H1 (cell line): ENCODE results near the gene PLCL1.

Experiments
- ATF2 ChIP-seq: IDR thresholded peaks from 2 replicates; pipeline ENCODE4 v1.6.1; 2012; ENCODE audit warnings: low read length, inconsistent platforms
- BACH1 ChIP-seq: IDR thresholded peaks from 2 replicates; pipeline ENCODE4 v1.6.1; 2012; ENCODE audit warnings: low read length, improper control_type of control experiment
- CBX8 ChIP-seq: fragments of 300-800, 300-1000 bp; sonication (generic); IDR thresholded peaks from 2 replicates; pipeline ENCODE4 v1.7.1; 2016; ENCODE audit warnings: low read depth, low read length, borderline replicate concordance
- CTCF ChIP-seq, 3 experiments: IDR thresholded peaks; 1 replicate in 2 of 3; 2 replicates in 1 of 3; pipeline versions ENCODE4 v1.5.1 to v1.6.1; 2011; ENCODE audit warnings: low read length in 3 of 3, mild to moderate bottlenecking in 3 of 3, inconsistent platforms in 2 of 3, low read depth in 1 of 3, moderate library complexity in 1 of 3; ENCODE audit not compliant: insufficient read depth in 1 of 3; ENCODE audit errors: control extremely low read depth in 1 of 3
- HDAC2 ChIP-seq, 2 experiments: fragments of 300-600 bp in 1 of 2; sonication (generic) in 1 of 2; IDR thresholded peaks; 2 replicates each; pipeline ENCODE4 v1.6.1; 2011 to 2012; ENCODE audit warnings: low read depth in 2 of 2, low read length in 2 of 2, mild to moderate bottlenecking in 2 of 2, moderate library complexity in 2 of 2, borderline replicate concordance in 1 of 2, inconsistent platforms in 1 of 2
- PHF8 ChIP-seq: fragments of 200-600 bp; sonication (generic); conservative IDR thresholded peaks from 2 replicates; pipeline ENCODE4 v1.7.1; 2012; ENCODE audit warnings: low read depth, mild to moderate bottlenecking, inconsistent platforms, low read length, moderate library complexity
- POLR2A ChIP-seq, 2 experiments: IDR thresholded peaks; 1 replicate in 1 of 2; 2 replicates in 1 of 2; pipeline ENCODE4 v1.6.1; 2011; ENCODE audit warnings: low read depth in 2 of 2, low read length in 2 of 2, mild to moderate bottlenecking in 2 of 2; ENCODE audit errors: control extremely low read depth in 1 of 2
- RBBP5 ChIP-seq: IDR thresholded peaks from 2 replicates; pipeline ENCODE4 v1.7.1; 2012; ENCODE audit warnings: low read depth, mild to moderate bottlenecking, inconsistent platforms, low read length, moderate library complexity, borderline replicate concordance
- RFX5 ChIP-seq: IDR thresholded peaks from 2 replicates; pipeline ENCODE4 v1.6.1; 2011; ENCODE audit warnings: low read depth, low read length, improper control_type of control experiment, borderline replicate concordance
- SIN3A ChIP-seq, 2 experiments: IDR thresholded peaks in 1 of 2; conservative IDR thresholded peaks in 1 of 2; 2 replicates each; pipeline ENCODE4 v1.6.1; 2011 to 2012; ENCODE audit warnings: low read length in 2 of 2, improper control_type of control experiment in 1 of 2, low read depth in 1 of 2, mild to moderate bottlenecking in 1 of 2
- SUZ12 ChIP-seq: fragments of 200-600 bp; sonication (generic); IDR thresholded peaks from 2 replicates; pipeline ENCODE4 v1.6.1; 2012; ENCODE audit warnings: mild to moderate bottlenecking, inconsistent platforms, low read length, moderate library complexity, mixed read lengths
- TAF1 ChIP-seq: IDR thresholded peaks from 2 replicates; pipeline ENCODE4 v1.6.1; 2011; ENCODE audit warnings: mild to moderate bottlenecking, low read depth, low read length
- YY1 ChIP-seq: IDR thresholded peaks from 2 replicates; pipeline ENCODE4 v1.6.1; 2011; ENCODE audit warnings: low read depth, mild to moderate bottlenecking, low read length

- TF ChIP-seq BACH1 (no peak), CBX8 (no peak), POLR2A (IDR thresholded peaks at IDR 0.05; ENCODE audit: control extremely low read depth in 1 of 2, low read depth in 2 of 2, low read length in 2 of 2) (no peak), CTCF (IDR thresholded peaks at IDR 0.05; ENCODE audit: control extremely low read depth in 1 of 3, insufficient read depth in 1 of 3, low read depth in 1 of 3, low read length in 3 of 3) (no peak), YY1 (no peak), SIN3A (conservative IDR thresholded peaks at IDR 0.05 in 1 of 2, IDR thresholded peaks at IDR 0.05 in 1 of 2; ENCODE audit: low read depth in 1 of 2, low read length in 2 of 2) (no peak), RFX5 (no peak), RBBP5 (no peak), SUZ12 (no peak), ATF2 (no peak), HDAC2 (IDR thresholded peaks at IDR 0.05; ENCODE audit: borderline replicate concordance in 1 of 2, low read depth in 2 of 2, low read length in 2 of 2) (no peak), TAF1 (no peak), PHF8 (no peak)
Measured at GRCh38 chr2:197920088-197920487, 115.7 kb downstream of the PLCL1 start.
